ENCODE data around the gene PPP1R2. TPM values are rescaled to one million over a fixed set of nuclear protein-coding genes. Genes with fewer than 3 reads are reported as not detected.

The PPP1R2 gene
- total RNA-seq, 1 experiment from 2014 or later: 38.3 TPM

DNA sequence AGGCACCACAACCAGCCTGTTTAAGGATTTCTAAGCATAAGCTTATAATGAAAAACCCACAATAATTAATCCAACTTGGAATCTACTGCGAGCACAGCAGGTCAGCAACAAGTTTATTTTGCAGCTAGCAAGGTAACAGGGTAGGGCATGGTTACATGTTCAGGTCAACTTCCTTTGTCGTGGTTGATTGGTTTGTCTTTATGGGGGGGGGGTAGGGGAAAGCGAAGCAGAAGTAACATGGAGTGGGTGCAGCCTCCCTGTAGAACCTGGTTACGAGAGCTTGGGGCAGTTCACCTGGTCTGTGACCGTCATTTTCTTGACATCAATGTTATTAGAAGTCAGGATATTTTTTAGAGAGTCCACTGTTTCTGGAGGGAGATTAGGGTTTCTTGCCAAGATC is 25.5 kb upstream of the PPP1R2 start:
- Histone ChIP-seq H3K9ac (ENCODE audit: extremely low read depth, insufficient read length, low read length) (no peak overlapping the region), H2BK5ac (ENCODE audit: insufficient read length, low read length) (no peak overlapping the region), H2BK15ac (ENCODE audit: low read depth, low read length) (no peak overlapping the region), H3K27ac (ENCODE audit: insufficient read length, low read depth, low read length) (no peak overlapping the region), H2BK120ac (ENCODE audit: low read depth, low read length, poor library complexity, severe bottlenecking) (no peak overlapping the region), H3K18ac (ENCODE audit: insufficient read length, low read depth, low read length) (no peak overlapping the region), H4K5ac (ENCODE audit: insufficient read length, low read depth, low read length) (no peak overlapping the region), H2AFZ (ENCODE audit: low read length) (no peak overlapping the region), H3K4me2 (ENCODE audit: insufficient read depth, insufficient read length, low read length) (no peak overlapping the region), H3K9me3 (ENCODE audit: control insufficient read depth, low read depth, low read length) (no peaks in the 10 kb centered on the region), H4K8ac (replicated peaks; ENCODE audit: insufficient read length, low read depth, low read length) (no peak overlapping the region), H3T11ph (ENCODE audit: low read length) (no peak overlapping the region), H3K56ac (ENCODE audit: insufficient read length, low read depth, low read length) (no peak overlapping the region), H3K79me2 (ENCODE audit: insufficient read depth, low read length) (no peaks in the 10 kb centered on the region), H2BK20ac (ENCODE audit: low read depth, low read length, poor library complexity, severe bottlenecking) (no peak overlapping the region), H3K23me2 (ENCODE audit: insufficient read length, low read depth, low read length, poor library complexity, severe bottlenecking) (peaks cover under 1% of the 10 kb centered on the region), H2AK5ac (ENCODE audit: insufficient read length, low read length) (no peak overlapping the region), H4K20me1 (ENCODE audit: control insufficient read depth, insufficient read depth, insufficient read length) (no peaks in the 10 kb centered on the region), H3K4ac (ENCODE audit: low read depth, low read length) (no peak overlapping the region), H3K4me1 (ENCODE audit: insufficient read depth, low read length) (no peaks in the 10 kb centered on the region; the same call in 1 of the 2 replicates), H3K27me3 (ENCODE audit: insufficient read depth, low read length) (no peaks in the 10 kb centered on the region), H2BK12ac (ENCODE audit: insufficient read length, low read depth, low read length) (no peak overlapping the region), H3K23ac (ENCODE audit: insufficient read length, low read depth, low read length) (no peak overlapping the region), H3K79me1 (ENCODE audit: insufficient read depth, low read depth, low read length, poor library complexity, severe bottlenecking) (no peaks in the 10 kb centered on the region), H3K14ac (ENCODE audit: insufficient read depth, low read length) (no peak overlapping the region), H4K91ac (ENCODE audit: insufficient read length, low read depth, low read length) (no peak overlapping the region)
- Mint-ChIP-seq H3K9me3 (peaks cover 0 to under 1% of the 10 kb centered on the region in 2 experiments; a peak in 1 of 5 replicates), H3K36me3 (ENCODE audit: insufficient read depth in 1 of 3, low read depth in 3 of 3) (0 out of 7 replicates have a peak, but pooled peaks cover 0 to 2% (median 0%) of the 10 kb centered on the region in 3 experiments), H3K4me1 (peaks cover 6% of the 10 kb centered on the region in 2 experiments), H3K27me3 (ENCODE audit: low read depth) (peaks cover 12% of the 10 kb centered on the region), H3K27ac (no peak overlapping the region), H3K4me3 (no peak overlapping the region)
- TF ChIP-seq, protein P1, sequence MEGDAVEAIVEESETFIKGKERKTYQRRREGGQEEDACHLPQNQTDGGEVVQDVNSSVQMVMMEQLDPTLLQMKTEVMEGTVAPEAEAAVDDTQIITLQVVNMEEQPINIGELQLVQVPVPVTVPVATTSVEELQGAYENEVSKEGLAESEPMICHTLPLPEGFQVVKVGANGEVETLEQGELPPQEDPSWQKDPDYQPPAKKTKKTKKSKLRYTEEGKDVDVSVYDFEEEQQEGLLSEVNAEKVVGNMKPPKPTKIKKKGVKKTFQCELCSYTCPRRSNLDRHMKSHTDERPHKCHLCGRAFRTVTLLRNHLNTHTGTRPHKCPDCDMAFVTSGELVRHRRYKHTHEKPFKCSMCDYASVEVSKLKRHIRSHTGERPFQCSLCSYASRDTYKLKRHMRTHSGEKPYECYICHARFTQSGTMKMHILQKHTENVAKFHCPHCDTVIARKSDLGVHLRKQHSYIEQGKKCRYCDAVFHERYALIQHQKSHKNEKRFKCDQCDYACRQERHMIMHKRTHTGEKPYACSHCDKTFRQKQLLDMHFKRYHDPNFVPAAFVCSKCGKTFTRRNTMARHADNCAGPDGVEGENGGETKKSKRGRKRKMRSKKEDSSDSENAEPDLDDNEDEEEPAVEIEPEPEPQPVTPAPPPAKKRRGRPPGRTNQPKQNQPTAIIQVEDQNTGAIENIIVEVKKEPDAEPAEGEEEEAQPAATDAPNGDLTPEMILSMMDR (conservative IDR thresholded peaks at IDR 0.05): no peak
- DNase-seq: no peak
- no CpG with 5 or more reads among the region's 5 CpGs for WGBS (ENCODE audit: extremely low coverage, insufficient read length, low lambda C conversion rate)
